Epithelial cell of proximal tubule (primary cell): ENCODE results near the gene IL3. TPM values are rescaled to one million over a fixed set of nuclear protein-coding genes. Genes with fewer than 3 reads are reported as not detected.
A peak's percentile ranks its signal among the peaks of the same experiment; 100 is the strongest.

Experiments used
- DNase-seq: peaks from one replicate; pipeline ENCODE4 v3.0.0-alpha.2; 2011; ENCODE audit warnings: low read depth
- H3K4me3 ChIP-seq: 2 replicates; pipeline ENCODE4 v1.5.1; 2011; ENCODE audit warnings: low read depth, mild to moderate bottlenecking, low read length
- CTCF ChIP-seq: conservative IDR thresholded peaks from 2 replicates; pipeline ENCODE4 v1.5.1; 2012; ENCODE audit warnings: low read depth, mild to moderate bottlenecking, low read length
- total RNA-seq: library from RNA; depleted of rRNA; stranded (reverse); fragments of >200 nt; gene quantifications from 2 replicates; pipeline ENCODE4 v1.2.3, GENCODE V29; 2015

IL3 gene, protein sequence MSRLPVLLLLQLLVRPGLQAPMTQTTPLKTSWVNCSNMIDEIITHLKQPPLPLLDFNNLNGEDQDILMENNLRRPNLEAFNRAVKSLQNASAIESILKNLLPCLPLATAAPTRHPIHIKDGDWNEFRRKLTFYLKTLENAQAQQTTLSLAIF
- not detected in 2 replicates for total RNA-seq

DNA sequence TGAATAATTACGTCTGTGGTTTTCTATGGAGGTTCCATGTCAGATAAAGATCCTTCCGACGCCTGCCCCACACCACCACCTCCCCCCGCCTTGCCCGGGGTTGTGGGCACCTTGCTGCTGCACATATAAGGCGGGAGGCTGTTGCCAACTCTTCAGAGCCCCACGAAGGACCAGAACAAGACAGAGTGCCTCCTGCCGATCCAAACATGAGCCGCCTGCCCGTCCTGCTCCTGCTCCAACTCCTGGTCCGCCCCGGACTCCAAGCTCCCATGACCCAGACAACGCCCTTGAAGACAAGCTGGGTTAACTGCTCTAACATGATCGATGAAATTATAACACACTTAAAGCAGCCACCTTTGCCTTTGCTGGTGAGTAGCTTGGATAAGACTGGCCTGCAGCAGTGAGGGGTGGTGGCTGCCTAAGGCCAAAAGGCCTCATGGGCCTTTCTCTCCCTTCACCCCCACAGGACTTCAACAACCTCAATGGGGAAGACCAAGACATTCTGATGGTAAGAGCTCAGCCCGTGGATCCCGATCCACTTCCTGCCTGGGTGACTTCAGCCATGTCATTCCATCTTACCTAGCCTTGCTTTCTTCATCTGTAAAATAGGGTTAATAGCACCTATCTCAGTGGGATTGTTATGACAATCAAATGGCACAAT, at the start of gene IL3:
TSS of gene IL3 (plus strand) at position 155 of the 661 bp plus-strand sequence. CDS start at position 207, 52 bp downstream.
- no peak within 1 kb of the TSS for H3K4me3 ChIP-seq
- DNase-seq: no peak
- TF ChIP-seq CTCF: no peak

GRCh38 chr5:132010989-132011621, 49.4 kb upstream of the IL3 start:
- no peak for TF ChIP-seq CTCF
- DNase-seq: no peak
- H3K4me3 ChIP-seq: peak overlapping the region; percentile 56

GRCh38 chr5:132011622-132012343, 48.7 kb upstream of the IL3 start, which contains the start of gene ACSL6:
Gene ACSL6 (minus strand): TSS chr5:132011658. CDS start chr5:132011553, 105 bp downstream.
- no peak for TF ChIP-seq CTCF

DNA sequence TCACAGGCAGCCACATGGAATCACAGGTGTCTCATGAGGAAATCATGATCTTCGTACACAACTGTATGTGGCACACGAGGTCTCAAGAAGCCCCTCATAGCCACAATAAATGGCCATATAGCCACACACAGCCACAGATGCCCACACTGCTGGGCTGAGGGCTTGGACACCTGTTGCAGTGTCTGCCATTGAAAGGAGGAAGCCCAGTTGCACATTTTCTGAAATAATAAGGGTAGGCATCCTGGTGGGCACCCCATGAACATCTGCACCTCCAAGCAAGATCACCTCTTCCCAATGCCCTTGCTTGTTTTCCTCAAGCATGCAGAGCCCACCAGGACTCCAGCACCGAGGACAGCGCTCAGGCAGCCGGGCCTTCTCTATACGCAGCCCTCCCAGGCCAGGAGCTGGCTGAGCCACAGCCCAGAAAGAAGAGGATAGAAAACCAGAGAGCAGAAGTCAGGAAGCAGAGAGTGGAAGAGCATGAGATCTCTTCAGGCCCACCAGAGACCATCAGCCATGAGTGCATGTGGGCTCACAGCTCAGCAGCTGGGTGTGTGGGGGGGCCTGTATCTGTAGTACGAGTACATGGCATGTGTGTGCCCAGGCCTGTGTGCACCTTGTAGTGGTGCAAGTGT, 48.0 kb upstream of the IL3 start:
- DNase-seq: no peak
- no peak for TF ChIP-seq CTCF
- no peak overlapping the region for H3K4me3 ChIP-seq

More at GRCh38 chr5:132011622-132012343, 48.7 kb upstream of the IL3 start, which contains the start of gene ACSL6:
- H3K4me3 ChIP-seq: peak within 1 kb of the TSS; percentile 56
- no peak for DNase-seq

DNA sequence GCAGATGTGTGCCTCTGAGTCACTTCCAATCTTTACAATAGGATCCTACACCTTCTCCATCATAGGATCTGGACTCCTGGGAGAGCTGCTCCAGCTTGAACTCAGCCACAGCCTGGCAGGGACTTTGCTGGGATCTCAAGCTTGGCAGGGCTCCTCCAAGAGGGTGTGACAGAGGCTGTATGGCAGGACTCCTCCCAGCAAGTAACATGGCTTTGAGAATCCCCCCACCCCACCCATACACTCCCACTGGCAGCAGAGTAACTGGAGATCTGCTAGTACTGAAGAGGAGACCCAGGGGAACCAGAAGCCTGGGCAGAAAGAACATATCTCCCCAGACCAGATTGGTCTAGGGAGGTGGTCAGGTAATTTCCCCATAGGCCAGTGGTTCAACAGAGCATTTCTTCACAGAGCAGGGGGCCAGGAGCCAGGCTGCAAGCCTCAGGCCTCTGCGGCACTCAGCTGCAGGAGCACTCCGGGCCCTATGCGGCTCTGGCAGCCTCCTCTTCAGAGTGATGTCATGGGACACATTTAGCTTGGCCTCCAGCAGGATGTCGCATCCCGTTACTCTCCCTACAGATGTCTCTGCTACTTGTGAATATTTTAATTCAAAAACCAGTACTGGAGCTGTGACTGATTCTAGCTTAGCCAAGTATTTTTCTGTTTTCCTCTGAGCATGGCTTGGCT, 47.3 kb upstream of the IL3 start:
- no peak for TF ChIP-seq CTCF
- no peak for DNase-seq
- H3K4me3 ChIP-seq: no peak overlapping the region

DNA sequence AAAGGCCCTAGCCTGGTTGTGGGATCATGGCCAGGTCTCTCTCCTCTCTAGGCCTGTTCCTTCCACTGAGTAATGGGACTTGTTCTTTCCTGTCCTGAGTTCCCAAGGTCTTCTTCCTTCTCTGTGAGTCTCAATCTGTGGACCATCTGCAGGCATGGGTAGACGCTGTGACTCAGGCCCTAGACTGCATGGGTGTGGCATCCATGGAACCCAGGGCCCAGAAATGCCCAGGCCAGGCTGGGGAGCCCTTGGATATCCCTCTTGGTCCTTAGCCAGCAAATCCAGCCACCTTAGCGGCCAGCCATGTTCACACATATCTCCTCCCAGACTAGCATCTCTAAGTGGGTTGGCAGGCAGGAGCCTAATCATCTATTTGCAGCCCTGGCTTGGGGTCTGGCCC, 46.7 kb upstream of the IL3 start:
- DNase-seq: no peak
- H3K4me3 ChIP-seq: no peak overlapping the region
- TF ChIP-seq CTCF: no peak
